ENCODE data around the gene TC2N.

- TF ChIP-seq EZH2 (IDR thresholded peaks at IDR 0.05; ENCODE audit: low read depth), result no peak
- TF ChIP-seq CTCF (conservative IDR thresholded peaks at IDR 0.05), result no peak
Observed at GRCh38 chr14:91910196-91910595, 42.9 kb upstream of the TC2N start.
